Measurements from ENCODE around the gene XRN1.
"Not testable (repeated sequence)": the region's sequence is repeated elsewhere in the genome, so short reads cannot be mapped to it uniquely, and the experiment has no call there.

DNA sequence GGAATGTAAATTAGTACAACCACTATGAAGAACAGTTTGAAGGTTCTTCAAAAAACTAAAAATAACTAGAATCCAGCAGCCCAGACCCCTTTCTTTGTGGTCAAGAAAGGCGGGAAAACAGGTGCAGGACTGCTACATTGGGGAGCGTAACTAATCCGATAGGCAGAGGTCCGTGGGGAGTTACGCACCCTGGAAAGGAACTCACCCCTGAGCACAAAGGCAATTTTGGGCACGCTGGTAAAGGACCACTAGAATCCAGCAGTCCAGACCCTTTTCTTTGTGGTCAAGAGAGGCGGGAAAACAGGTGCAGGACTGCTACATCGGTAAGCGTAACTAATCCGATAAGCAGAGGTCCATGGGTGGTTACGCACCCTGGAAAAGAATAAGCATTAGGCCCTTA lies 9.7 kb downstream of the XRN1 start:
- TF ChIP-seq, protein P1, sequence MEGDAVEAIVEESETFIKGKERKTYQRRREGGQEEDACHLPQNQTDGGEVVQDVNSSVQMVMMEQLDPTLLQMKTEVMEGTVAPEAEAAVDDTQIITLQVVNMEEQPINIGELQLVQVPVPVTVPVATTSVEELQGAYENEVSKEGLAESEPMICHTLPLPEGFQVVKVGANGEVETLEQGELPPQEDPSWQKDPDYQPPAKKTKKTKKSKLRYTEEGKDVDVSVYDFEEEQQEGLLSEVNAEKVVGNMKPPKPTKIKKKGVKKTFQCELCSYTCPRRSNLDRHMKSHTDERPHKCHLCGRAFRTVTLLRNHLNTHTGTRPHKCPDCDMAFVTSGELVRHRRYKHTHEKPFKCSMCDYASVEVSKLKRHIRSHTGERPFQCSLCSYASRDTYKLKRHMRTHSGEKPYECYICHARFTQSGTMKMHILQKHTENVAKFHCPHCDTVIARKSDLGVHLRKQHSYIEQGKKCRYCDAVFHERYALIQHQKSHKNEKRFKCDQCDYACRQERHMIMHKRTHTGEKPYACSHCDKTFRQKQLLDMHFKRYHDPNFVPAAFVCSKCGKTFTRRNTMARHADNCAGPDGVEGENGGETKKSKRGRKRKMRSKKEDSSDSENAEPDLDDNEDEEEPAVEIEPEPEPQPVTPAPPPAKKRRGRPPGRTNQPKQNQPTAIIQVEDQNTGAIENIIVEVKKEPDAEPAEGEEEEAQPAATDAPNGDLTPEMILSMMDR (conservative IDR thresholded peaks at IDR 0.05), result not testable (repeated sequence)
- not testable (repeated sequence) for TF ChIP-seq ZFX (IDR thresholded peaks at IDR 0.05)
